ENCODE data around the gene CNTN4. TPM values are rescaled to one million over a fixed set of nuclear protein-coding genes. Genes with fewer than 3 reads are reported as not detected.

CNTN4 gene
- total RNA-seq, 4 donors from 2014 or later = 33.6 to 112 (median 53.1) TPM

GRCh38 chr3:2771741-2772140 is 673.1 kb downstream of the CNTN4 start:
- Histone ChIP-seq H3K27ac (no peak overlapping the region), H3K36me3 (no peaks in the 10 kb centered on the region), H3K4me3 (replicated peaks in 1 of 3) (no peak overlapping the region), H3K27me3 (no peaks in the 10 kb centered on the region), H3K4me1 (peaks cover 0 to 4% of the 10 kb centered on the region in 2 donors), H3K9me3 (no peaks in the 10 kb centered on the region)
- DNase-seq = no peak
- 75 to 81% methylated on average over 5 of the region's 5 CpGs for WGBS, 2 donors
- intact Hi-C loops (cut with DNase I) = no loop called here
- no peak for TF ChIP-seq POLR2A (IDR thresholded peaks at IDR 0.05)
- TF ChIP-seq CTCF (IDR thresholded peaks at IDR 0.05) = no peak

- no peak overlapping the region for H3K27ac ChIP-seq
- H3K9me3 ChIP-seq = no peaks in the 10 kb centered on the region
- intact Hi-C loops (cut with DNase I) = no loop called here
- H3K4me1 ChIP-seq = peaks cover 0 to 4% of the 10 kb centered on the region in 2 donors
- no peak overlapping the region for H3K4me3 ChIP-seq (replicated peaks in 1 of 3)
- WGBS, 2 donors = 70 to 77% methylated on average over 1 of the region's 1 CpG
- no peaks in the 10 kb centered on the region for H3K27me3 ChIP-seq
- no peak for TF ChIP-seq POLR2A (IDR thresholded peaks at IDR 0.05)
- no peak for TF ChIP-seq CTCF (IDR thresholded peaks at IDR 0.05)
- no peak for DNase-seq
- no peaks in the 10 kb centered on the region for H3K36me3 ChIP-seq
These were observed 674.1 kb downstream of the CNTN4 start for GRCh38 chr3:2772803-2773202.

GRCh38 chr3:2774481-2775249 is 676.0 kb downstream of the CNTN4 start:
- H3K4me3 ChIP-seq (replicated peaks in 1 of 3) = no peak overlapping the region
- intact Hi-C loops (cut with DNase I) = no loop called here
- no peaks in the 10 kb centered on the region for H3K9me3 ChIP-seq
- WGBS, 2 donors = 53 to 56% methylated on average over 5 of the region's 5 CpGs
- no peak overlapping the region for H3K27ac ChIP-seq
- DNase-seq = no peak
- no peaks in the 10 kb centered on the region for H3K36me3 ChIP-seq
- peaks cover 0 to 4% of the 10 kb centered on the region in 2 donors for H3K4me1 ChIP-seq
- no peaks in the 10 kb centered on the region for H3K27me3 ChIP-seq
- TF ChIP-seq POLR2A (IDR thresholded peaks at IDR 0.05) = no peak
- TF ChIP-seq CTCF (IDR thresholded peaks at IDR 0.05) = no peak

- Histone ChIP-seq H3K36me3 (no peaks in the 10 kb centered on the region), H3K4me3 (replicated peaks in 1 of 3) (no peak overlapping the region), H3K9me3 (no peaks in the 10 kb centered on the region), H3K27ac (no peak overlapping the region), H3K27me3 (no peaks in the 10 kb centered on the region), H3K4me1 (no peaks in the 10 kb centered on the region)
- intact Hi-C loops (cut with DNase I) = no loop called here
- no peak for DNase-seq
- TF ChIP-seq POLR2A (IDR thresholded peaks at IDR 0.05) = no peak
- TF ChIP-seq CTCF (IDR thresholded peaks at IDR 0.05) = no peak
- 60 to 69% methylated on average over 2 of the region's 2 CpGs for WGBS, 2 donors
These were observed 684.6 kb downstream of the CNTN4 start for GRCh38 chr3:2783261-2783660.

- no peaks in the 10 kb centered on the region for H3K9me3 ChIP-seq
- no peak for DNase-seq
- no peaks in the 10 kb centered on the region for H3K27me3 ChIP-seq
- no peaks in the 10 kb centered on the region for H3K36me3 ChIP-seq
- WGBS, 2 donors = 92% methylated on average over 2 of the region's 2 CpGs
- TF ChIP-seq CTCF (IDR thresholded peaks at IDR 0.05) (no peak), POLR2A (IDR thresholded peaks at IDR 0.05) (no peak)
- H3K27ac ChIP-seq = no peak overlapping the region
- intact Hi-C loops (cut with DNase I) = no loop called here
- no peak overlapping the region for H3K4me3 ChIP-seq (replicated peaks in 1 of 3)
- H3K4me1 ChIP-seq = no peaks in the 10 kb centered on the region
These were observed 686.0 kb downstream of the CNTN4 start for GRCh38 chr3:2784627-2785026.
